ENCODE data around the gene AGXT.

AGXT gene

GRCh38 chr2:240861547-240861946 is 7.1 kb upstream of the AGXT start:
- H3K27ac ChIP-seq, result no peak overlapping the region
- TF ChIP-seq CTCF (conservative IDR thresholded peaks at IDR 0.05), result no peak
- TF ChIP-seq ZFX (IDR thresholded peaks at IDR 0.05), result no peak

- TF ChIP-seq ZFX (IDR thresholded peaks at IDR 0.05) (no peak), CTCF (conservative IDR thresholded peaks at IDR 0.05) (no peak)
- no peak overlapping the region for H3K27ac ChIP-seq
These were observed 4.1 kb upstream of the AGXT start for GRCh38 chr2:240864475-240864874.

- H3K27ac ChIP-seq, result no peak overlapping the region
- TF ChIP-seq CTCF (conservative IDR thresholded peaks at IDR 0.05) (no peak), ZFX (IDR thresholded peaks at IDR 0.05) (no peak)
These were observed 3.2 kb upstream of the AGXT start for GRCh38 chr2:240865391-240865790.

- peak overlapping the region; percentile 32; the same call in 1 of the 2 replicates for H3K27ac ChIP-seq
These were observed 708 bp downstream of the AGXT start for GRCh38 chr2:240869109-240869955.

GRCh38 chr2:240869956-240870875 is 1.6 kb downstream of the AGXT start:
- no peak overlapping the region for H3K27ac ChIP-seq
- no peak for TF ChIP-seq ZFX (IDR thresholded peaks at IDR 0.05)
- TF ChIP-seq CTCF (conservative IDR thresholded peaks at IDR 0.05), result no peak

More at GRCh38 chr2:240869109-240869955, 708 bp downstream of the AGXT start:
- TF ChIP-seq ZFX (IDR thresholded peaks at IDR 0.05) (no peak), CTCF (conservative IDR thresholded peaks at IDR 0.05) (no peak)

GRCh38 chr2:240871071-240871958 is 2.7 kb downstream of the AGXT start:
- no peak overlapping the region for H3K27ac ChIP-seq
- TF ChIP-seq CTCF (conservative IDR thresholded peaks at IDR 0.05), result no peak
- no peak for TF ChIP-seq ZFX (IDR thresholded peaks at IDR 0.05)

All from C4-2B (cell line).